ENCODE measurements around the gene IER2. TPM values are rescaled to one million over a fixed set of nuclear protein-coding genes. Genes with fewer than 3 reads are reported as not detected.
A peak's percentile ranks its signal among the peaks of the same experiment; 100 is the strongest.
"Not testable (repeated sequence)": the region's sequence is repeated elsewhere in the genome, so short reads cannot be mapped to it uniquely, and the experiment has no call there.

Gene IER2
- total and polyA plus RNA-seq, 12 donors, result 19.2 to 54.6 (median 36.0) TPM

GRCh38 chr19:13189600-13189999, 39.4 kb downstream of the IER2 start:
- H3K27ac ChIP-seq, result no peak overlapping the region
- intact Hi-C loops (cut with DNase I), result no loop called here
- no peaks in the 10 kb centered on the region for H3K36me3 ChIP-seq
- WGBS, 2 donors, result 80 to 82% methylated on average over 4 of the region's 4 CpGs
- H3K4me3 ChIP-seq, result no peak overlapping the region
- no peak for ATAC-seq
- no peaks in the 10 kb centered on the region for H3K27me3 ChIP-seq
- H3K9me3 ChIP-seq, result no peaks in the 10 kb centered on the region
- TF ChIP-seq CTCF (IDR thresholded peaks at IDR 0.05), result no peak
- peaks cover 0 to 14% (median 0%) of the 10 kb centered on the region in 9 donors for H3K4me1 ChIP-seq
- DNase-seq, result no peak

- Histone ChIP-seq H3K36me3 (no peaks in the 10 kb centered on the region), H3K4me1 (peaks cover 0 to 18% (median 0%) of the 10 kb centered on the region in 9 donors), H3K4me3 (no peak overlapping the region), H3K9me3 (no peaks in the 10 kb centered on the region), H3K27me3 (no peaks in the 10 kb centered on the region), H3K27ac (no peak overlapping the region)
- DNase-seq (no peak), ATAC-seq (no peak)
- intact Hi-C loops (cut with DNase I), result loop anchor here in 1 of 10 donors (5.0 kb wide), 1 partner anchor 71 kb away; no protein-coding TSS in a partner anchor
- 77 to 83% methylated on average over 19 of the region's 19 CpGs for WGBS, 2 donors
- TF ChIP-seq CTCF (IDR thresholded peaks at IDR 0.05), result no peak
Measured at GRCh38 chr19:13190781-13191540, 40.8 kb downstream of the IER2 start.

- no peak for ATAC-seq
- H3K9me3 ChIP-seq, result no peaks in the 10 kb centered on the region
- TF ChIP-seq CTCF (IDR thresholded peaks at IDR 0.05), result peak in 1 of 9 donors; percentile 22
- intact Hi-C loops (cut with DNase I), result loop anchor here in 8 of 10 donors (2.0 to 5.0 kb wide), 3 partner anchors 62 to 67 kb away; no protein-coding TSS in a partner anchor
- no peaks in the 10 kb centered on the region for H3K36me3 ChIP-seq
- no peak overlapping the region for H3K27ac ChIP-seq
- peaks cover 0 to 18% (median 0%) of the 10 kb centered on the region in 9 donors for H3K4me1 ChIP-seq
- no peaks in the 10 kb centered on the region for H3K27me3 ChIP-seq
- no peak for DNase-seq
- WGBS, 2 donors, result 72 to 77% methylated on average over 11 of the region's 11 CpGs
- no peak overlapping the region for H3K4me3 ChIP-seq
Measured at GRCh38 chr19:13195678-13196077, 45.5 kb downstream of the IER2 start.

- intact Hi-C loops (cut with DNase I), result loop anchor here in 6 of 10 donors (5.0 kb wide), 2 partner anchors 59 to 64 kb away; no protein-coding TSS in a partner anchor
- no peaks in the 10 kb centered on the region for H3K36me3 ChIP-seq
- no peak overlapping the region for H3K27ac ChIP-seq
- peaks cover 0 to 13% (median 0%) of the 10 kb centered on the region in 9 donors for H3K4me1 ChIP-seq
- TF ChIP-seq CTCF (IDR thresholded peaks at IDR 0.05), result no peak
- no peaks in the 10 kb centered on the region for H3K27me3 ChIP-seq
- WGBS, 2 donors, result 62 to 79% methylated on average over 18 of the region's 18 CpGs
- ATAC-seq (no peak), DNase-seq (no peak)
- no peaks in the 10 kb centered on the region for H3K9me3 ChIP-seq
- no peak overlapping the region for H3K4me3 ChIP-seq
Measured at GRCh38 chr19:13198634-13199033, 48.4 kb downstream of the IER2 start.

GRCh38 chr19:13202112-13202511, 51.9 kb downstream of the IER2 start:
- H3K4me3 ChIP-seq; ATAC-seq; intact Hi-C loops (cut with DNase I); DNase-seq; H3K27me3 ChIP-seq; H3K9me3 ChIP-seq; H3K4me1 ChIP-seq; H3K36me3 ChIP-seq; H3K27ac ChIP-seq: not testable (repeated sequence)
- WGBS, 2 donors, result 96 to 98% methylated on average over 7 of the region's 7 CpGs
